ENCODE measurements around the gene PTGR3.

The PTGR3 gene

DNA sequence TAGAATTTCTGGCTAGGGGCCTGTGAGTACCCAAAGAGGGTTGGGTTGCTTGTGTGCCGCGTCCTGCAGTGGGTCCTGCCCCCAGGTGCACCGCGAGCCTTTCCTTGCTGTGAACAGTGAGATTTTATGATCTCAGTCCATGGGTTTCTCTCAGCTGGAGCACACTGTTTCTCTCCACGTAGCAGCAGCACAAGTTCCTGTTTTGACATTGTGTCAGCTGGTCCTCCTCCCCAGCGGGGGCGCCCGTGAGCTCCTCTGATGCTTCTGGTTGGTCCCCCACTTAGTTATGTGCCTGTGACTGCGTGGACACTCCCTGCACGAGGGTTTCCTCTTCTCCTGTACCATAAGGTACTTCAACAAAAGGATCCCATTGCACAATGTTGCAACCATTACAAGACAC lies 31.5 kb upstream of the PTGR3 start:
- no peak overlapping the region for H3K27ac ChIP-seq (ENCODE audit: extremely low read depth, low read depth, low read length)
- CTCF ChIA-PET: no interaction called here
- POLR2A ChIA-PET: no interaction called here
- TF ChIP-seq ZNF10 (tag by site-specific recombination; IDR thresholded peaks at IDR 0.05) (no peak), ZIC2 (tag by site-specific recombination; IDR thresholded peaks at IDR 0.05) (peak; percentile 76), ZNF501 (tag by site-specific recombination; IDR thresholded peaks at IDR 0.05) (no peak), ZNF660 (tag by site-specific recombination; IDR thresholded peaks at IDR 0.05) (no peak), ZBTB17 (tag by site-specific recombination; IDR thresholded peaks at IDR 0.05) (no peak)
- TF ChIP-seq, protein P1, sequence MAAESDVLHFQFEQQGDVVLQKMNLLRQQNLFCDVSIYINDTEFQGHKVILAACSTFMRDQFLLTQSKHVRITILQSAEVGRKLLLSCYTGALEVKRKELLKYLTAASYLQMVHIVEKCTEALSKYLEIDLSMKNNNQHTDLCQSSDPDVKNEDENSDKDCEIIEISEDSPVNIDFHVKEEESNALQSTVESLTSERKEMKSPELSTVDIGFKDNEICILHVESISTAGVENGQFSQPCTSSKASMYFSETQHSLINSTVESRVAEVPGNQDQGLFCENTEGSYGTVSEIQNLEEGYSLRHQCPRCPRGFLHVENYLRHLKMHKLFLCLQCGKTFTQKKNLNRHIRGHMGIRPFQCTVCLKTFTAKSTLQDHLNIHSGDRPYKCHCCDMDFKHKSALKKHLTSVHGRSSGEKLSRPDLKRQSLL (tag by site-specific recombination; IDR thresholded peaks at IDR 0.05): no peak
- no peak overlapping the region for H3K4me3 ChIP-seq (ENCODE audit: low read depth, low read length)
- no peaks in the 10 kb centered on the region for H3K9me3 ChIP-seq (ENCODE audit: control insufficient read depth, insufficient read depth, low read depth, low read length)
- no peaks in the 10 kb centered on the region for H3K4me1 ChIP-seq (ENCODE audit: control insufficient read depth, insufficient read depth, low read length)
- H3K36me3 ChIP-seq (ENCODE audit: control insufficient read depth in 2 of 2, insufficient read depth in 1 of 2, low read length in 2 of 2): peaks cover 0 to 4% of the 10 kb centered on the region in 2 experiments; a peak in 1 of 3 replicates

DNA sequence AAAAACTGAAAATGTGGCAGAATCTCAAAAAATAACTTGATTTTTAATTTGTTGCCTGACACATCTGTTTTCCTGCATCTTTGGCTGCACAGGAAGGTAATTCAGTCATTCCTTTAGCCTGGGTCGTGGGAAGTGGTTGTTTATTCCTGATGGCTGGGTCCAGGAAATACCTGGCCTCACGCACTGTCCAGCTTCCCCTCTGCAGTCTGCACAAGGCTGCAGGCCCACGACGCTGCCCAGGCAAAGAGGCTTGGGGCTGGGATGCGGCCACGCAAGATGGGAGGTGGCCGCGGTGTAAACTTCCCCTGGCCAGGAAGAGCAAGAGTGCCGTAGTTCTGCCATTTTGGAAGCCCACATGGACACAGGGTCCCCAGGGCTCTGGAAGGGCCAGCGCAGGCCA lies 29.8 kb upstream of the PTGR3 start:
- Histone ChIP-seq H3K27ac (ENCODE audit: extremely low read depth, low read depth, low read length) (no peak overlapping the region), H3K9me3 (ENCODE audit: control insufficient read depth, insufficient read depth, low read depth, low read length) (no peaks in the 10 kb centered on the region), H3K4me1 (ENCODE audit: control insufficient read depth, insufficient read depth, low read length) (peaks cover 6% of the 10 kb centered on the region; the same call in 1 of the 2 replicates), H3K4me3 (ENCODE audit: low read depth, low read length) (no peak overlapping the region), H3K36me3 (ENCODE audit: control insufficient read depth in 2 of 2, insufficient read depth in 1 of 2, low read length in 2 of 2) (peaks cover 0 to 4% of the 10 kb centered on the region in 2 experiments; a peak in 1 of 3 replicates)
- CTCF ChIA-PET: no interaction called here
- POLR2A ChIA-PET: no interaction called here
- TF ChIP-seq ZNF621 (tag by site-specific recombination; IDR thresholded peaks at IDR 0.05) (no peak), KLF16 (tag by site-specific recombination; IDR thresholded peaks at IDR 0.05) (no peak), ZNF768 (tag by site-specific recombination; IDR thresholded peaks at IDR 0.05) (no peak), ZNF426 (tag by site-specific recombination; IDR thresholded peaks at IDR 0.05) (no peak), ZNF837 (tag by site-specific recombination; IDR thresholded peaks at IDR 0.05) (no peak), ZNF23 (tag by site-specific recombination; IDR thresholded peaks at IDR 0.05; ENCODE audit: borderline replicate concordance) (no peak), ZNF777 (tag by site-specific recombination; IDR thresholded peaks at IDR 0.05; ENCODE audit: borderline replicate concordance) (no peak), ZNF747 (tag by site-specific recombination; IDR thresholded peaks at IDR 0.05) (no peak), ZNF174 (tag by site-specific recombination; IDR thresholded peaks at IDR 0.05) (no peak), ZNF214 (tag by site-specific recombination; IDR thresholded peaks at IDR 0.05; ENCODE audit: borderline replicate concordance) (no peak), ZNF701 (tag by site-specific recombination; IDR thresholded peaks at IDR 0.05) (no peak), ZNF658 (tag by site-specific recombination; IDR thresholded peaks at IDR 0.05) (no peak), ZNF558 (tag by site-specific recombination; IDR thresholded peaks at IDR 0.05) (no peak)
- TF ChIP-seq, protein P2, sequence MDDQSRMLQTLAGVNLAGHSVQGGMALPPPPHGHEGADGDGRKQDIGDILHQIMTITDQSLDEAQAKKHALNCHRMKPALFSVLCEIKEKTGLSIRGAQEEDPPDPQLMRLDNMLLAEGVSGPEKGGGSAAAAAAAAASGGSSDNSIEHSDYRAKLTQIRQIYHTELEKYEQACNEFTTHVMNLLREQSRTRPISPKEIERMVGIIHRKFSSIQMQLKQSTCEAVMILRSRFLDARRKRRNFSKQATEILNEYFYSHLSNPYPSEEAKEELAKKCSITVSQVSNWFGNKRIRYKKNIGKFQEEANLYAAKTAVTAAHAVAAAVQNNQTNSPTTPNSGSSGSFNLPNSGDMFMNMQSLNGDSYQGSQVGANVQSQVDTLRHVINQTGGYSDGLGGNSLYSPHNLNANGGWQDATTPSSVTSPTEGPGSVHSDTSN (CRISPR knock-in tag; IDR thresholded peaks at IDR 0.05): no peak
- TF ChIP-seq, protein P3, sequence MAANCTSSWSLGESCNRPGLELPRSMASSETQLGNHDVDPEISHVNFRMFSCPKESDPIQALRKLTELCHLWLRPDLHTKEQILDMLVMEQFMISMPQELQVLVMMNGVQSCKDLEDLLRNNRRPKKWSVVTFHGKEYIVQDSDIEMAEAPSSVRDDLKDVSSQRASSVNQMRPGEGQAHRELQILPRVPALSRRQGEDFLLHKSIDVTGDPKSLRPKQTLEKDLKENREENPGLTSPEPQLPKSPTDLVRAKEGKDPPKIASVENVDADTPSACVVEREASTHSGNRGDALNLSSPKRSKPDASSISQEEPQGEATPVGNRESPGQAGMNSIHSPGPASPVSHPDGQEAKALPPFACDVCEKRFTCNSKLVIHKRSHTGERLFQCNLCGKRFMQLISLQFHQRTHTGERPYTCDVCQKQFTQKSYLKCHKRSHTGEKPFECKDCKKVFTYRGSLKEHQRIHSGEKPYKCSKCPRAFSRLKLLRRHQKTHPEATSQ (tag by site-specific recombination; IDR thresholded peaks at IDR 0.05): no peak
- TF ChIP-seq, protein P4, sequence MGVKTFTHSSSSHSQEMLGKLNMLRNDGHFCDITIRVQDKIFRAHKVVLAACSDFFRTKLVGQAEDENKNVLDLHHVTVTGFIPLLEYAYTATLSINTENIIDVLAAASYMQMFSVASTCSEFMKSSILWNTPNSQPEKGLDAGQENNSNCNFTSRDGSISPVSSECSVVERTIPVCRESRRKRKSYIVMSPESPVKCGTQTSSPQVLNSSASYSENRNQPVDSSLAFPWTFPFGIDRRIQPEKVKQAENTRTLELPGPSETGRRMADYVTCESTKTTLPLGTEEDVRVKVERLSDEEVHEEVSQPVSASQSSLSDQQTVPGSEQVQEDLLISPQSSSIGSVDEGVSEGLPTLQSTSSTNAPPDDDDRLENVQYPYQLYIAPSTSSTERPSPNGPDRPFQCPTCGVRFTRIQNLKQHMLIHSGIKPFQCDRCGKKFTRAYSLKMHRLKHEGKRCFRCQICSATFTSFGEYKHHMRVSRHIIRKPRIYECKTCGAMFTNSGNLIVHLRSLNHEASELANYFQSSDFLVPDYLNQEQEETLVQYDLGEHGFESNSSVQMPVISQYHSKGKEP (tag by site-specific recombination; IDR thresholded peaks at IDR 0.05): no peak
